NB4 (cell line): Measurements from ENCODE around the gene CD93.

ENCODE experiments used
- DNase-seq: peaks from one replicate; pipeline ENCODE4 v3.0.0; 2010; ENCODE audit warnings: low read depth
- H3K4me3 ChIP-seq: one replicate; pipeline ENCODE4 v1.5.1; 2011; ENCODE audit warnings: mild to moderate bottlenecking, low read depth, low read length, moderate library complexity
- CTCF ChIP-seq: IDR thresholded peaks from one replicate; pipeline ENCODE4 v1.5.1; 2012; ENCODE audit warnings: low read depth, low read length
- MAX ChIP-seq: IDR thresholded peaks from 2 replicates; pipeline ENCODE4 v1.6.1; 2011; ENCODE audit warnings: low read depth, low read length
- MYC ChIP-seq: IDR thresholded peaks from 2 replicates; pipeline ENCODE4 v1.6.1; 2011; ENCODE audit warnings: low read depth, low read length
- POLR2A ChIP-seq: IDR thresholded peaks from 2 replicates; pipeline ENCODE4 v1.6.1; 2011; ENCODE audit warnings: mild to moderate bottlenecking; ENCODE audit not compliant: insufficient read length; ENCODE audit errors: extremely low read depth

CD93 gene

GRCh38 chr20:23118144-23118543, 32.0 kb upstream of the CD93 start:
- DNase-seq = no peak
- TF ChIP-seq POLR2A = no peak
- no peak for TF ChIP-seq MAX
- TF ChIP-seq MYC = no peak
- no peak for TF ChIP-seq CTCF
- no peak overlapping the region for H3K4me3 ChIP-seq

GRCh38 chr20:23117738-23118137, 31.6 kb upstream of the CD93 start:
- DNase-seq = no peak
- H3K4me3 ChIP-seq = no peak overlapping the region
- TF ChIP-seq MYC (no peak), CTCF (no peak), POLR2A (no peak), MAX (no peak)

GRCh38 chr20:23116311-23117089, 30.4 kb upstream of the CD93 start:
- DNase-seq = peak; percentile 62

GRCh38 chr20:23115822-23116221, 29.7 kb upstream of the CD93 start:
- DNase-seq = peak; percentile 55
- H3K4me3 ChIP-seq = no peak overlapping the region

More at GRCh38 chr20:23116311-23117089, 30.4 kb upstream of the CD93 start:
- TF ChIP-seq POLR2A (no peak), MYC (no peak), CTCF (no peak), MAX (no peak; the same call in 1 of the 2 replicates)
- H3K4me3 ChIP-seq = no peak overlapping the region

GRCh38 chr20:23114448-23115082, 28.4 kb upstream of the CD93 start:
- no peak for DNase-seq
- H3K4me3 ChIP-seq = no peak overlapping the region
- TF ChIP-seq MAX = no peak
- no peak for TF ChIP-seq POLR2A
- no peak for TF ChIP-seq CTCF
- TF ChIP-seq MYC = no peak

More at GRCh38 chr20:23115822-23116221, 29.7 kb upstream of the CD93 start:
- no peak for TF ChIP-seq MAX
- no peak for TF ChIP-seq CTCF
- no peak for TF ChIP-seq POLR2A
- TF ChIP-seq MYC = no peak
